ENCODE results near the gene ARHGAP15.
"Not testable (repeated sequence)": the region's sequence is repeated elsewhere in the genome, so short reads cannot be mapped to it uniquely, and the experiment has no call there.

ARHGAP15 gene

GRCh38 chr2:143535802-143536201, 406.6 kb downstream of the ARHGAP15 start:
- Histone ChIP-seq H3K27ac (ENCODE audit: low read depth, low read length) (no peak overlapping the region), H2AFZ (ENCODE audit: low read depth, low read length, severe bottlenecking) (no peak overlapping the region), H3F3A (ENCODE audit: insufficient read depth) (no peaks in the 10 kb centered on the region), H4K20me1 (ENCODE audit: low read depth, low read length) (no peaks in the 10 kb centered on the region), H3K27me3 (ENCODE audit: low read length) (no peaks in the 10 kb centered on the region), H3K9me2 (replicated peaks; ENCODE audit: insufficient read depth, low read length) (no peaks in the 10 kb centered on the region), H3K9ac (ENCODE audit: low read length) (no peak overlapping the region), H3K4me2 (ENCODE audit: low read depth, low read length, poor library complexity, severe bottlenecking) (no peak overlapping the region), H3K36me3 (ENCODE audit: low read length) (peaks cover 4% of the 10 kb centered on the region; the same call in 1 of the 2 replicates), H3K79me2 (ENCODE audit: insufficient read depth, low read length) (no peaks in the 10 kb centered on the region), H3K4me3 (ENCODE audit: insufficient read depth, low read length, poor library complexity, severe bottlenecking) (no peak overlapping the region), H3K9me3 (ENCODE audit: insufficient read depth, low read length) (no peaks in the 10 kb centered on the region)
- TF ChIP-seq, protein P1, sequence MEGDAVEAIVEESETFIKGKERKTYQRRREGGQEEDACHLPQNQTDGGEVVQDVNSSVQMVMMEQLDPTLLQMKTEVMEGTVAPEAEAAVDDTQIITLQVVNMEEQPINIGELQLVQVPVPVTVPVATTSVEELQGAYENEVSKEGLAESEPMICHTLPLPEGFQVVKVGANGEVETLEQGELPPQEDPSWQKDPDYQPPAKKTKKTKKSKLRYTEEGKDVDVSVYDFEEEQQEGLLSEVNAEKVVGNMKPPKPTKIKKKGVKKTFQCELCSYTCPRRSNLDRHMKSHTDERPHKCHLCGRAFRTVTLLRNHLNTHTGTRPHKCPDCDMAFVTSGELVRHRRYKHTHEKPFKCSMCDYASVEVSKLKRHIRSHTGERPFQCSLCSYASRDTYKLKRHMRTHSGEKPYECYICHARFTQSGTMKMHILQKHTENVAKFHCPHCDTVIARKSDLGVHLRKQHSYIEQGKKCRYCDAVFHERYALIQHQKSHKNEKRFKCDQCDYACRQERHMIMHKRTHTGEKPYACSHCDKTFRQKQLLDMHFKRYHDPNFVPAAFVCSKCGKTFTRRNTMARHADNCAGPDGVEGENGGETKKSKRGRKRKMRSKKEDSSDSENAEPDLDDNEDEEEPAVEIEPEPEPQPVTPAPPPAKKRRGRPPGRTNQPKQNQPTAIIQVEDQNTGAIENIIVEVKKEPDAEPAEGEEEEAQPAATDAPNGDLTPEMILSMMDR (IDR thresholded peaks at IDR 0.05; ENCODE audit: insufficient read depth, low read length, poor library complexity, severe bottlenecking), result no peak
- no peak for TF ChIP-seq EZH2phosphoT487 (conservative IDR thresholded peaks at IDR 0.05; ENCODE audit: low read length)

GRCh38 chr2:143541899-143542298, 412.7 kb downstream of the ARHGAP15 start:
- H3K4me2 ChIP-seq (ENCODE audit: low read depth, low read length, poor library complexity, severe bottlenecking); H3K4me3 ChIP-seq (ENCODE audit: insufficient read depth, low read length, poor library complexity, severe bottlenecking); H3K27ac ChIP-seq (ENCODE audit: low read depth, low read length); H3K9ac ChIP-seq (ENCODE audit: low read length); H3K9me2 ChIP-seq (replicated peaks; ENCODE audit: insufficient read depth, low read length); H4K20me1 ChIP-seq (ENCODE audit: low read depth, low read length); H2AFZ ChIP-seq (ENCODE audit: low read depth, low read length, severe bottlenecking); H3K9me3 ChIP-seq (ENCODE audit: insufficient read depth, low read length); H3K36me3 ChIP-seq (ENCODE audit: low read length); H3K79me2 ChIP-seq (ENCODE audit: insufficient read depth, low read length); H3K27me3 ChIP-seq (ENCODE audit: low read length); H3F3A ChIP-seq (ENCODE audit: insufficient read depth): not testable (repeated sequence)

- Histone ChIP-seq H3K36me3 (ENCODE audit: low read length) (0 out of 2 replicates have a peak, but pooled peaks cover 7% of the 10 kb centered on the region), H3K79me2 (ENCODE audit: insufficient read depth, low read length) (no peaks in the 10 kb centered on the region), H2AFZ (ENCODE audit: low read depth, low read length, severe bottlenecking) (no peak overlapping the region), H3K27me3 (ENCODE audit: low read length) (no peaks in the 10 kb centered on the region), H3K9ac (ENCODE audit: low read length) (no peak overlapping the region), H3K9me3 (ENCODE audit: insufficient read depth, low read length) (no peaks in the 10 kb centered on the region), H4K20me1 (ENCODE audit: low read depth, low read length) (no peaks in the 10 kb centered on the region), H3K9me2 (replicated peaks; ENCODE audit: insufficient read depth, low read length) (no peaks in the 10 kb centered on the region), H3K27ac (ENCODE audit: low read depth, low read length) (no peak overlapping the region), H3F3A (ENCODE audit: insufficient read depth) (no peaks in the 10 kb centered on the region), H3K4me3 (ENCODE audit: insufficient read depth, low read length, poor library complexity, severe bottlenecking) (no peak overlapping the region), H3K4me2 (ENCODE audit: low read depth, low read length, poor library complexity, severe bottlenecking) (no peak overlapping the region)
- TF ChIP-seq EZH2phosphoT487 (conservative IDR thresholded peaks at IDR 0.05; ENCODE audit: low read length), result no peak
- TF ChIP-seq, protein P1 (IDR thresholded peaks at IDR 0.05; ENCODE audit: insufficient read depth, low read length, poor library complexity, severe bottlenecking), result no peak
These were observed 416.1 kb downstream of the ARHGAP15 start for GRCh38 chr2:143545059-143545948.

GRCh38 chr2:143545949-143546255, 416.7 kb downstream of the ARHGAP15 start:
- H3K9ac ChIP-seq (ENCODE audit: low read length), result no peak overlapping the region
- no peaks in the 10 kb centered on the region for H3F3A ChIP-seq (ENCODE audit: insufficient read depth)
- H3K4me2 ChIP-seq (ENCODE audit: low read depth, low read length, poor library complexity, severe bottlenecking), result no peak overlapping the region
- no peaks in the 10 kb centered on the region for H3K27me3 ChIP-seq (ENCODE audit: low read length)
- H3K4me3 ChIP-seq (ENCODE audit: insufficient read depth, low read length, poor library complexity, severe bottlenecking), result no peak overlapping the region
- no peak overlapping the region for H2AFZ ChIP-seq (ENCODE audit: low read depth, low read length, severe bottlenecking)
- TF ChIP-seq, protein P1 (IDR thresholded peaks at IDR 0.05; ENCODE audit: insufficient read depth, low read length, poor library complexity, severe bottlenecking), result no peak
- no peak for TF ChIP-seq EZH2phosphoT487 (conservative IDR thresholded peaks at IDR 0.05; ENCODE audit: low read length)
- H3K27ac ChIP-seq (ENCODE audit: low read depth, low read length), result no peak overlapping the region
- H3K9me3 ChIP-seq (ENCODE audit: insufficient read depth, low read length), result no peaks in the 10 kb centered on the region
- H3K36me3 ChIP-seq (ENCODE audit: low read length), result 0 out of 2 replicates have a peak, but pooled peaks cover 7% of the 10 kb centered on the region
- H3K9me2 ChIP-seq (replicated peaks; ENCODE audit: insufficient read depth, low read length), result no peaks in the 10 kb centered on the region
- no peaks in the 10 kb centered on the region for H3K79me2 ChIP-seq (ENCODE audit: insufficient read depth, low read length)
- no peaks in the 10 kb centered on the region for H4K20me1 ChIP-seq (ENCODE audit: low read depth, low read length)

Measured in SU-DHL-6 (cell line).